Fibroblast of lung (primary cell): ENCODE measurements around the gene SLC17A4.

Experiments used
- EZH2 ChIP-seq: IDR thresholded peaks from 2 replicates; pipeline ENCODE4 v1.5.1; 2012; ENCODE audit warnings: low read length, control low read depth, mild to moderate bottlenecking; ENCODE audit errors: missing control alignments
- TF ChIP-seq, protein P1 (sequence below), 2 donors: IDR thresholded peaks in 1 of 2; conservative IDR thresholded peaks in 1 of 2; 1 replicate in 1 of 2; 2 replicates in 1 of 2; pipeline ENCODE4 v1.5.1; 2011 to 2012; ENCODE audit warnings: low read length in 2 of 2, control low read depth in 1 of 2, inconsistent platforms in 1 of 2, low read depth in 1 of 2, mild to moderate bottlenecking in 1 of 2

DNA sequence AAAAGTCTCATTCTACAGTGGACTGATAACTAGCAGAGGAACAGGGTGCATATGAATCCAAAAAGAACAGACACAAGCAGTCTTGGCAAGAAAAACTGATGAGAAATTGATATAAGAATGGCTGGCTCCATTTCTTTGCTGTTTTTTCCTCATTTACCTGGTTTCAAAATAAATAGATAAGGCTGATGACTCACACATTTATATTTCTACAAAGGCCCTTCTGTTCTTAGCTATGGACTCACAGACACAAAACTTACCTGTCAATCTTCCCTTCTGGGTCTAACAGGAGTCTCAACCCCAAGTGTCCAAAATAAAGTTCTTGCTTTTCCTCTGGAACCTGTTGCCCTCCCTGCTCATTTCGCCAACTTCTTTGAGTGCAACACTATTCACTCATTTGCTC lies 941 bp downstream of the SLC17A4 start:
- no peak for TF ChIP-seq EZH2
- TF ChIP-seq, protein P1, sequence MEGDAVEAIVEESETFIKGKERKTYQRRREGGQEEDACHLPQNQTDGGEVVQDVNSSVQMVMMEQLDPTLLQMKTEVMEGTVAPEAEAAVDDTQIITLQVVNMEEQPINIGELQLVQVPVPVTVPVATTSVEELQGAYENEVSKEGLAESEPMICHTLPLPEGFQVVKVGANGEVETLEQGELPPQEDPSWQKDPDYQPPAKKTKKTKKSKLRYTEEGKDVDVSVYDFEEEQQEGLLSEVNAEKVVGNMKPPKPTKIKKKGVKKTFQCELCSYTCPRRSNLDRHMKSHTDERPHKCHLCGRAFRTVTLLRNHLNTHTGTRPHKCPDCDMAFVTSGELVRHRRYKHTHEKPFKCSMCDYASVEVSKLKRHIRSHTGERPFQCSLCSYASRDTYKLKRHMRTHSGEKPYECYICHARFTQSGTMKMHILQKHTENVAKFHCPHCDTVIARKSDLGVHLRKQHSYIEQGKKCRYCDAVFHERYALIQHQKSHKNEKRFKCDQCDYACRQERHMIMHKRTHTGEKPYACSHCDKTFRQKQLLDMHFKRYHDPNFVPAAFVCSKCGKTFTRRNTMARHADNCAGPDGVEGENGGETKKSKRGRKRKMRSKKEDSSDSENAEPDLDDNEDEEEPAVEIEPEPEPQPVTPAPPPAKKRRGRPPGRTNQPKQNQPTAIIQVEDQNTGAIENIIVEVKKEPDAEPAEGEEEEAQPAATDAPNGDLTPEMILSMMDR (conservative IDR thresholded peaks at IDR 0.05 in 1 of 2, IDR thresholded peaks at IDR 0.05 in 1 of 2; ENCODE audit: low read depth in 1 of 2, low read length in 2 of 2): no peak
